Activated CD4-positive, alpha-beta T cell treated with anti-CD3 and anti-CD28 coated beads for 1 hour (primary cell): ENCODE results near the gene PCGF2.
"Not testable (repeated sequence)": the region's sequence is repeated elsewhere in the genome, so short reads cannot be mapped to it uniquely, and the experiment has no call there.

Experiments
- DNase-seq: peaks from one replicate; pipeline ENCODE4 v3.0.0-alpha.2; 2020

The PCGF2 gene

DNA sequence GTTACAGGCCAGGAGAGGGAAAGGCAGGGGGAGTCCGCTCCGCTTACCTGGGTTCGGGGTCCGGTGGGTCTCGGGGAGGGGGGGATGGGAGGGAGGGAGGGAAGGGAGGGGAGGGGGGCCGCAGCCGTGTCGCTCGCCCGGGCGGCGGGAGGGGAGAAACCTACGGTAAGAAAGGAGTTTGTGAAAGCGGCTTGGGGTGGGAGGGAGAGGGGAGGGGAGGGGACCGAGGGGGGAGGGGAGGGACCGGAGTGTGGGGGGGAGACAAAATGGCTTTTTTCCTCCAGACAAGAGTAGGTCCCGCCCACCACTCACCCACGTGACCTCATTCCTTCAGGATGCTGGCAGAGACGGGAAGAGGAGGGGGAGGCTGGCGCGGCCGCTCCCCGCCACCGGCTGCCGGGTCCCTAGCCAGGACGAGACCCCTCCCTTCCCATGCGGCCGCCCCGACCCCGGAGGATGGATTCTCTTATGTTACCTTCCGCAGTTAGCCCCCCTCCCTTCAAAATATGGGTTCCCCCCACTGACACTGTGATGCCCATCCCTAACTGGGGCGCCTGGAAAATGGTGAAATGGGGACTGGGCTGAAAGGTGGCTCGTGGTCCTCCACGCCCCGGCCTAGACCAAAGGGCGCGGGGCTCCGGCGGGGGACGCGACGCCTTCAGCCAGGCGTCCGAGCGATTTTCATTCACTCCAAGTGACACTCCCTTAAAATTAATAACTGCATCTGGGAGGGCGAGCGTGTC, at the start of gene PCGF2:
Gene PCGF2 (minus strand): TSS at position 188 of the 743 bp plus-strand sequence. CDS start 7,934 bp downstream, outside the sequence.
- no peak for DNase-seq

DNA sequence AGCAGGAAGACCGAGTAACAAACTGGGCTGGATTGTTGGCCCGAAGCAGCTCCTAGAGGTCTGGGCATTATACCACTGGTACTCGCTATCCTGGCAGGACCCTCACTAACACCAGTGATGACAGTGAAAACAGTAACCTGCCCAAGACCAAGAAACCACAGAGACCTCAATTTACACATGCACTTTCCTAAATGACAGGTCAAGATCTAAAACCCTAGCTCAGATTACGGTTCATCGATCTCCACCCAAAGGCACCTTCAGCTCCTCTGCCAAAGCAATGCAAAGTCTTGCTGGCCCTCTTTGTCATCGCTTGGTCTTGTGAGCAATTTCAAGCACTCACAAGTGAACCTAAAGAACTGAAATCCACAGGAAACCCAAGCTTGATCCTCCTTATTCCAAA, 49.7 kb upstream of the PCGF2 start:
- DNase-seq = no peak

GRCh38 chr17:38797158-38797490, 49.0 kb upstream of the PCGF2 start:
- DNase-seq = no peak

- DNase-seq = no peak
These were observed 48.5 kb upstream of the PCGF2 start for GRCh38 chr17:38796451-38797157.

DNA sequence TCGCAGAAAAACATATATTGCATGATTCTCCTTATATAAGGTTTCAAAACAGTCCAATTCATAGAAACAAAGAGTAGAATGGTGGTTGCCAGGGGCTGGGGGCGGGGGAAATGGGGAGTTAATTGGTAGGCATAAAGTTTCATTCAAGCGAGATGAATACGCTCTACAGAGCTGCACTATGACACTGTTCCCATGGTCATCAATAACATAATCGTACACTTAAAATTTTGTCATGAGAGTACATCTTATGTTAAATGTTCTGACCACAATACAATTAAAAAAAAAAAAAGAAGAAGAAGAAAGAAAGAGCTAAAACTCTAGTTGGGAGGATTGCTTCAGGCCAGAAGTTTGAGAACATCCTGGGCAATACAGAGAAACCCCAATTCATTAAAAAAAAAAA, 46.1 kb upstream of the PCGF2 start:
- no peak for DNase-seq

- DNase-seq = no peak
These were observed 43.0 kb upstream of the PCGF2 start for GRCh38 chr17:38791162-38791561.

DNA sequence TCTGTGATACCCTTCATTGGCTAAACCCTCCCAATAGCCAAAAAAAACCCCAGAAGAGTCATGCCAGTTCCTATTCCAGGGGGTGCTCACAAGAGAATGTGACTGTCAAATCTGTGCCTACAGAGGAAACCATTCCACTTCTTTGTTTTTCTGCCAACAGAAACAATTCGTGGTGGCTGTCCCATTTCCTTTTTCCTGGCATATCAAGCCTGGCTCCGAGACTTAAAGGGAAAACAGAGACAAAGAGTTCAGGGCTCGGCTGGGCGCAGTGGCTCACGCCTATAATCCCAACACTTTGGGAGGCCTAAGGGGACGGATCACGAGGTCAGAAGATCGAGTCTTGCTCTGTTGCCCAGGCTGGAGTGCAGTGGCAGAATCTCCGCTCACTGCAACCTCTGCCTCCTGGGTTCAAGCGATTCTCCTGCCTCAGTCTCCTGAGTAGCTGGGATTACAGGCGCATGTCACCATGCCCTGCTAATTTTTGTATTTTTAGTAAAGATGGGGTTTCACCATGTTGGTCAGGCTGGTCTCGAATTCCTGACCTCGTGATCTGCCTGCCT, 42.1 kb upstream of the PCGF2 start:
- DNase-seq = not testable (repeated sequence)

GRCh38 chr17:38789185-38789584, 41.0 kb upstream of the PCGF2 start:
- DNase-seq = no peak

GRCh38 chr17:38787999-38788398, 39.9 kb upstream of the PCGF2 start:
- DNase-seq = not testable (repeated sequence)

GRCh38 chr17:38786372-38786771, 38.2 kb upstream of the PCGF2 start:
- DNase-seq = no peak

DNA sequence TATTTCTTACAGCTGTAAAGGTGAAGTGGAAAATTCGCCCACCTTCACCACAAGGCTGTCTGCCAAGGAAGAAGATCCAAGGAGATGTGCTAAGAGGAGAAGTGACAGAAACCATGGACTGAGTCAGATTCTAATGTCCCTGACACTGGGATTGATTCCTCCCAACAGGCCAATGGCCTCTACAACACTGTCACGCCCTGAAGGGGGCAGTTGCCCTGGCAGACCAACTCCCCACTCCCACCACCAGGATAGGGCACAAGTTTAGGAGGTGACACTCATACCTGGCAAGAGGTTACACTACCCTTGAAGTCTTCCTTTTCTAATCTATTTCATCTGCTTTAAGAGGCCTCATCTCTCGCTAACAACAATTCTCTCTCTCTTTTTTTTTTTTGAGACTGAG, 35.1 kb upstream of the PCGF2 start:
- DNase-seq = no peak

GRCh38 chr17:38779965-38780752, 32.0 kb upstream of the PCGF2 start:
- DNase-seq = no peak

- DNase-seq = no peak
These were observed 29.6 kb upstream of the PCGF2 start for GRCh38 chr17:38777641-38778250.

- no peak for DNase-seq
These were observed 25.1 kb upstream of the PCGF2 start for GRCh38 chr17:38773258-38773657.

DNA sequence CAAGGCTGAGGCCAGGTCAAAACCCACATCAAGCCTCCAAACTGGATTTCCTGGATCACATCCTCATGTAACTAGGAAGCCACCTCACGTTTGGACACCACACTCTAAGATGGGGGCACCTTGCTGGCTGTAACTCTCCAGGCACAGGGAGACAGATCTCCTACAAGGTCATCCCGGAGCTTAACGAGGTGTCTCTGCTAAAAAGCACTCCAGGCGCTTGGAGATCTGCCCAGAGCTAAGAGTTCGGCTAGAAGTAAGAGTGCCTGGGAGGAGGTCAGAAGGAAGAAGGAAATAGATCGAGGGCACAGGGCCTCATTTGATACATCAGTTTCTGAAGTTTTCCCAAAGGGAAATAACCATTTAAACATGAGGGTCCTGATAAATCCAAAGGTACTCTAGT, 20.3 kb upstream of the PCGF2 start:
- no peak for DNase-seq

- no peak for DNase-seq
These were observed 18.2 kb upstream of the PCGF2 start for GRCh38 chr17:38766341-38766740.

- no peak for DNase-seq
These were observed 14.1 kb upstream of the PCGF2 start for GRCh38 chr17:38762231-38762630.

GRCh38 chr17:38761612-38762011, 13.5 kb upstream of the PCGF2 start:
- no peak for DNase-seq

GRCh38 chr17:38753071-38753506, 5.0 kb upstream of the PCGF2 start:
- no peak for DNase-seq

GRCh38 chr17:38752308-38753070, 4.4 kb upstream of the PCGF2 start, which contains the start of gene PSMB3:
PSMB3 (plus strand) TSS chr17:38752741; CDS start chr17:38752827, 86 bp downstream.
- peak; percentile 92 for DNase-seq

GRCh38 chr17:38751808-38752307, 3.7 kb upstream of the PCGF2 start:
- DNase-seq = peak; percentile 77
